H1 (cell line): ENCODE measurements around the gene GSTM3. TPM values are rescaled to one million over a fixed set of nuclear protein-coding genes. Genes with fewer than 3 reads are reported as not detected.

Experiments
- CTCF ChIA-PET: fragments of 300-600 bp; sonication (Branson Sonifier 250); formaldehyde crosslinking; loops from one replicate; lab custom pipeline; 2021; ENCODE audit not compliant: partially characterized antibody; lab: Charles Lee
- POLR2A ChIA-PET: fragments of 300-600 bp; sonication (Branson Sonifier 250); formaldehyde crosslinking; loops from one replicate; lab custom pipeline; 2021; ENCODE audit warnings: inconsistent platforms; ENCODE audit not compliant: partially characterized antibody; lab: Charles Lee
- DNase-seq, 2 experiments: peaks; one replicate each; pipeline versions ENCODE4 v3.0.0 to v3.0.0-alpha.2; 2010 to 2022; ENCODE audit warnings: low spot score in 2 of 2, low read depth in 1 of 2, mixed read lengths in 1 of 2
- FAIRE-seq: peaks from 2 replicates; lab custom pipeline; 2011; peaks lifted over from hg19 to GRCh38; lab: Jason Lieb, UNC
- H2AFZ ChIP-seq: 2 replicates; pipeline ENCODE4 v1.8.1; 2012; ENCODE audit warnings: low read length, inconsistent platforms
- H2AK5ac ChIP-seq: 2 replicates; pipeline ENCODE4 v1.6.1; 2013; ENCODE audit warnings: low read depth, low read length
- H2BK120ac ChIP-seq: replicated peaks from 2 replicates; pipeline ENCODE3; 2013; ENCODE audit warnings: low read depth, low read length, inconsistent platforms
- H2BK12ac ChIP-seq: 2 replicates; pipeline ENCODE4 v1.6.1; 2013; ENCODE audit warnings: low read depth, low read length
- H2BK15ac ChIP-seq: 2 replicates; pipeline ENCODE4 v1.6.1; 2013; ENCODE audit warnings: low read length
- H2BK20ac ChIP-seq: 2 replicates; pipeline ENCODE4 v1.6.1; 2013; ENCODE audit warnings: low read length
- H2BK5ac ChIP-seq: 2 replicates; pipeline ENCODE4 v1.6.1; 2013; ENCODE audit warnings: low read depth, low read length
- H3K14ac ChIP-seq: 2 replicates; pipeline ENCODE4 v1.6.1; 2013; ENCODE audit warnings: inconsistent platforms; ENCODE audit not compliant: insufficient read length
- H3K18ac ChIP-seq: 2 replicates; pipeline ENCODE4 v1.6.1; 2013; ENCODE audit warnings: low read length; ENCODE audit errors: extremely low read depth
- H3K23ac ChIP-seq: 2 replicates; pipeline ENCODE4 v1.6.1; 2013; ENCODE audit warnings: inconsistent platforms; ENCODE audit not compliant: insufficient read length
- H3K23me2 ChIP-seq: 2 replicates; pipeline ENCODE4 v1.6.1; 2013; ENCODE audit warnings: low read depth, low read length
- H3K27ac ChIP-seq: 2 replicates; pipeline ENCODE4 v1.6.1; 2011; ENCODE audit warnings: low read depth, low read length, inconsistent platforms
- H3K27me3 ChIP-seq, 4 experiments: replicated peaks in 1 of 4; 1 replicate in 1 of 4; 2 replicates in 3 of 4; pipeline versions ENCODE4 v1.6.1 to v1.8.1; 2011 to 2013; ENCODE audit warnings: low read length in 3 of 4, mild to moderate bottlenecking in 3 of 4, inconsistent platforms in 2 of 4, mixed read lengths in 2 of 4, moderate library complexity in 1 of 4; ENCODE audit not compliant: control insufficient read depth in 3 of 4, insufficient read depth in 3 of 4; ENCODE audit errors: extremely low read depth in 1 of 4
- H3K36me3 ChIP-seq, 4 experiments: 2 replicates each; pipeline versions ENCODE4 v1.6.1 to v1.8.1; 2011 to 2013; ENCODE audit warnings: mild to moderate bottlenecking in 4 of 4, low read length in 3 of 4, moderate library complexity in 2 of 4, control low read depth in 1 of 4, inconsistent platforms in 1 of 4; ENCODE audit not compliant: insufficient read depth in 4 of 4, control insufficient read depth in 2 of 4
- H3K4ac ChIP-seq: replicated peaks from 2 replicates; pipeline ENCODE3; 2013; ENCODE audit warnings: low read length, low read depth, mixed read lengths, inconsistent platforms; ENCODE audit not compliant: insufficient read length
- H3K4me1 ChIP-seq, 4 experiments: replicated peaks in 1 of 4; 1 replicate in 1 of 4; 2 replicates in 3 of 4; pipeline versions ENCODE4 v1.6.1 to v1.8.1; 2011 to 2013; ENCODE audit warnings: low read length in 3 of 4, inconsistent platforms in 2 of 4, mixed read lengths in 1 of 4; ENCODE audit not compliant: insufficient read depth in 4 of 4, control insufficient read depth in 3 of 4
- H3K4me2 ChIP-seq, 2 experiments: 2 replicates each; pipeline versions ENCODE4 v1.6.1 to v1.8.1; 2011 to 2013; ENCODE audit warnings: low read depth in 2 of 2, low read length in 2 of 2, control low read depth in 1 of 2, inconsistent platforms in 1 of 2, mild to moderate bottlenecking in 1 of 2; ENCODE audit not compliant: insufficient read depth in 1 of 2
- H3K4me3 ChIP-seq, 4 experiments: fragments of 200-600, 300-600 bp in 1 of 4; sonication (generic), shearing (Covaris generic), sonication (Bioruptor Twin) in 1 of 4; 2 replicates each; pipeline versions ENCODE4 v1.5.1 to v1.8.1; 2011 to 2016; ENCODE audit warnings: low read length in 4 of 4, low read depth in 3 of 4, control low read depth in 2 of 4, inconsistent platforms in 2 of 4, mild to moderate bottlenecking in 2 of 4, mixed read lengths in 1 of 4, moderate library complexity in 1 of 4; ENCODE audit not compliant: insufficient read depth in 2 of 4; ENCODE audit errors: extremely low read depth in 1 of 4
- H3K56ac ChIP-seq: replicated peaks from 2 replicates; pipeline ENCODE3; 2013; ENCODE audit warnings: low read depth, mild to moderate bottlenecking, mixed read lengths, low read length, inconsistent platforms; ENCODE audit not compliant: insufficient read length
- H3K79me1 ChIP-seq: 2 replicates; pipeline ENCODE4 v1.6.1; 2013; ENCODE audit warnings: low read depth, low read length, control low read depth
- H3K79me2 ChIP-seq, 2 experiments: 2 replicates each; pipeline versions ENCODE4 v1.6.1 to v1.8.1; 2012 to 2013; ENCODE audit warnings: low read length in 2 of 2, mild to moderate bottlenecking in 2 of 2, inconsistent platforms in 1 of 2; ENCODE audit not compliant: insufficient read depth in 2 of 2, control insufficient read depth in 1 of 2
- H3K9ac ChIP-seq, 4 experiments: replicated peaks in 1 of 4; 1 replicate in 1 of 4; 2 replicates in 3 of 4; pipeline versions ENCODE4 v1.6.1 to v1.8.1; 2011 to 2013; ENCODE audit warnings: low read depth in 3 of 4, low read length in 3 of 4, control low read depth in 2 of 4, mild to moderate bottlenecking in 2 of 4, moderate library complexity in 2 of 4, inconsistent platforms in 1 of 4; ENCODE audit errors: extremely low read depth in 1 of 4
- H3K9me3 ChIP-seq, 2 experiments: 2 replicates each; pipeline versions ENCODE4 v1.6.1 to v1.8.1; 2012 to 2013; ENCODE audit warnings: mild to moderate bottlenecking in 2 of 2, moderate library complexity in 2 of 2, control low read depth in 1 of 2, inconsistent platforms in 1 of 2, low read depth in 1 of 2, low read length in 1 of 2, mixed read lengths in 1 of 2; ENCODE audit not compliant: insufficient read depth in 2 of 2
- H4K20me1 ChIP-seq, 2 experiments: replicated peaks in 1 of 2; 2 replicates each; pipeline versions ENCODE3 to v1.8.1; 2011 to 2013; ENCODE audit warnings: inconsistent platforms in 2 of 2, low read length in 2 of 2, mild to moderate bottlenecking in 1 of 2; ENCODE audit not compliant: insufficient read depth in 2 of 2, control insufficient read depth in 1 of 2
- H4K5ac ChIP-seq: 2 replicates; pipeline ENCODE4 v1.6.1; 2013; ENCODE audit warnings: low read length, low read depth, mixed read lengths, inconsistent platforms; ENCODE audit not compliant: insufficient read length
- H4K8ac ChIP-seq: 2 replicates; pipeline ENCODE4 v1.8.0; 2013; ENCODE audit warnings: mild to moderate bottlenecking, moderate library complexity, low read length, inconsistent platforms; ENCODE audit not compliant: insufficient read depth; ENCODE audit errors: extremely low read depth
- H4K91ac ChIP-seq: replicated peaks from 2 replicates; pipeline ENCODE3; 2013; ENCODE audit warnings: low read length, mixed read lengths, inconsistent platforms; ENCODE audit not compliant: insufficient read length
- CHD1 ChIP-seq: IDR thresholded peaks from 2 replicates; pipeline ENCODE4 v1.6.1; 2012; ENCODE audit warnings: low read depth, low read length, improper control_type of control experiment
- CREB1 ChIP-seq: IDR thresholded peaks from 2 replicates; pipeline ENCODE4 v1.6.1; 2012; ENCODE audit warnings: inconsistent platforms
- EGR1 ChIP-seq: IDR thresholded peaks from 2 replicates; pipeline ENCODE4 v1.6.1; 2011; ENCODE audit warnings: low read depth, low read length, borderline replicate concordance
- JUN ChIP-seq: IDR thresholded peaks from 2 replicates; pipeline ENCODE4 v1.6.1; 2011; ENCODE audit warnings: low read depth, mild to moderate bottlenecking, improper control_type of control experiment, low read length
- SRF ChIP-seq: IDR thresholded peaks from 2 replicates; pipeline ENCODE4 v1.6.1; 2011; ENCODE audit warnings: mild to moderate bottlenecking, low read depth, low read length, moderate library complexity
- TAF7 ChIP-seq: optimal IDR thresholded peaks from 2 replicates; pipeline ENCODE3; 2011; ENCODE audit warnings: low read depth, mild to moderate bottlenecking, inconsistent platforms, low read length, moderate library complexity, borderline replicate concordance
- TCF12 ChIP-seq: IDR thresholded peaks from 2 replicates; pipeline ENCODE4 v1.6.1; 2011; ENCODE audit warnings: low read depth, mild to moderate bottlenecking, low read length
- YY1 ChIP-seq: IDR thresholded peaks from 2 replicates; pipeline ENCODE4 v1.6.1; 2011; ENCODE audit warnings: low read depth, mild to moderate bottlenecking, low read length
- WGBS, 2 experiments: shearing (Covaris generic) in 1 of 2; methylation state at CpG; one replicate each; pipeline versions ENCODE4 v1.1.6 to v1.1.7; 2013 to 2015; ENCODE audit warnings: low lambda C conversion rate in 2 of 2, mixed read lengths in 2 of 2, inconsistent platforms in 1 of 2, low coverage in 1 of 2, missing lambda C conversion rate in 1 of 2; ENCODE audit not compliant: insufficient replicate concordance in 2 of 2, insufficient coverage in 1 of 2, insufficient read length in 1 of 2; ENCODE audit errors: extremely low coverage in 1 of 2, missing lambda C conversion rate in 1 of 2; 5-methylcytosine and 5-hydroxymethylcytosine counted together
- polyA plus RNA-seq, 7 experiments: library from polyadenylated mRNA; depleted of rRNA in 3 of 7; stranded (reverse) in 5 of 7; unstranded in 2 of 7; fragments of >200 nt in 5 of 7; fragments of 200-250 nt in 2 of 7; gene quantifications; 1 replicate in 5 of 7; 2 replicates in 1 of 7; 4 replicates in 1 of 7; pipeline versions ENCODE4 v1.2.1 to v1.2.3, GENCODE V29; 2011 to 2013; ENCODE audit warnings: missing spikeins in 2 of 7, mixed read lengths in 2 of 7
- total RNA-seq: library from RNA; stranded (reverse); fragmentation: NEBNext Ultra II Directional; extraction: Animal tissue kit (Norgen Biotek cat#: 25700); gene quantifications from 2 replicates; pipeline ENCODE4 v1.2.1, GENCODE V29; 2021

The GSTM3 gene
- total and polyA plus RNA-seq, 2 of the 8 experiments (the other 6 are each of a cell fraction or from before 2014, with no cell fraction given) = 2.2 to 5.1 TPM

DNA sequence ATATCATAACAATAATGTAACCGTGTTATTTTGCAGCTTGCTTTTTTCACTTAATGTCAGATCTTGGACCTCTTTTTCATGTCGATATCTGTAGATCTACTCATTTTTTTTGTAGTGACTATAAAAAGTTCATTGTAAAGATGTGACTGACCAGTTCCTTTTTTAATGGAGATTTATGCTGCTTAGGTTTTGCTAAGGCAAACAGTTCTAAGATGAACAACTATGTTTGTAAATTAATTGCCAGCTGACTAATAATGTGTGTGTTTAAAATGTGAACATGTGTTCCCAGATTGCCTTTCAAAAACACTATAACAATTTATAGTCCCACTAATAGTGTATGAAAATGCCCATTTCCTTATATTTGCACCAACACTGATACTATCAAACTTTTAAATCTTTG, 41.0 kb upstream of the GSTM3 start:
- Histone ChIP-seq H2BK120ac (no peak overlapping the region), H2BK15ac (no peak overlapping the region), H3K79me2 (no peaks in the 10 kb centered on the region), H4K20me1 (no peaks in the 10 kb centered on the region), H2AFZ (no peak overlapping the region), H4K91ac (no peak overlapping the region), H3K23ac (no peak overlapping the region), H4K8ac (no peak overlapping the region), H3K23me2 (no peaks in the 10 kb centered on the region; the same call in 1 of the 2 replicates), H2BK5ac (no peak overlapping the region), H3K27me3 (no peaks in the 10 kb centered on the region), H3K36me3 (no peaks in the 10 kb centered on the region), H3K27ac (no peak overlapping the region), H2AK5ac (no peak overlapping the region), H3K4me3 (no peak overlapping the region), H3K56ac (no peak overlapping the region), H2BK12ac (no peak overlapping the region), H3K4me1 (peaks cover 0 to 8% (median 1%) of the 10 kb centered on the region in 4 experiments; a peak in 4 of 7 replicates), H3K4ac (no peak overlapping the region), H3K79me1 (no peaks in the 10 kb centered on the region), H2BK20ac (no peak overlapping the region), H3K14ac (no peak overlapping the region), H3K4me2 (no peak overlapping the region), H3K9me3 (peaks cover 7 to 8% of the 10 kb centered on the region in 2 experiments; a peak in 3 of 4 replicates), H4K5ac (no peak overlapping the region), H3K18ac (no peak overlapping the region), H3K9ac (no peak overlapping the region)
- WGBS, 2 experiments = 91% methylated on average over 2 of the region's 2 CpGs; no CpG with 5 or more reads in 1 of the 2 experiments
- CTCF ChIA-PET = interaction anchor here (0.8 to 27.2 kb wide), 9 partner anchors 6 to 199 kb away, joined by 3 to 700 read pairs (median 8); partner anchors contain the start of gene AHCYL1
- POLR2A ChIA-PET = interaction anchor here (1.6 to 1.9 kb wide), 2 partner anchors 130 to 203 kb away, joined by 3 to 5 read pairs; partner anchors contain the start of gene AHCYL1
- DNase-seq (no peak), FAIRE-seq (no peak)
- TF ChIP-seq SRF (no peak), TAF7 (no peak), YY1 (no peak), CHD1 (no peak), TCF12 (no peak), JUN (no peak), CREB1 (no peak), EGR1 (no peak)
